ENCODE results near the gene CBY3.
"Not testable (repeated sequence)": the region's sequence is repeated elsewhere in the genome, so short reads cannot be mapped to it uniquely, and the experiment has no call there.

Gene CBY3

GRCh38 chr5:179661647-179662046 lies 19.2 kb downstream of the CBY3 start:
- not testable (repeated sequence) for DNase-seq

- DNase-seq = peak; percentile 65
These were observed 22.5 kb downstream of the CBY3 start for GRCh38 chr5:179658179-179658856.

GRCh38 chr5:179657302-179658178 lies 23.3 kb downstream of the CBY3 start:
- not testable (repeated sequence) for DNase-seq

- not testable (repeated sequence) for DNase-seq
These were observed 27.7 kb downstream of the CBY3 start for GRCh38 chr5:179653135-179653534.

GRCh38 chr5:179650245-179650644 lies 30.6 kb downstream of the CBY3 start:
- not testable (repeated sequence) for DNase-seq

GRCh38 chr5:179649166-179649703 lies 31.6 kb downstream of the CBY3 start:
- not testable (repeated sequence) for DNase-seq

GRCh38 chr5:179648410-179648809 lies 32.4 kb downstream of the CBY3 start:
- DNase-seq = no peak

- DNase-seq = not testable (repeated sequence)
These were observed 36.1 kb downstream of the CBY3 start for GRCh38 chr5:179644766-179645165.

- DNase-seq = not testable (repeated sequence)
These were observed 37.5 kb downstream of the CBY3 start for GRCh38 chr5:179643141-179643920.

GRCh38 chr5:179642626-179643025 lies 38.2 kb downstream of the CBY3 start:
- not testable (repeated sequence) for DNase-seq

- DNase-seq = not testable (repeated sequence)
These were observed 39.1 kb downstream of the CBY3 start for GRCh38 chr5:179641745-179642144.

GRCh38 chr5:179639296-179639695 lies 41.5 kb downstream of the CBY3 start:
- DNase-seq = not testable (repeated sequence)

- not testable (repeated sequence) for DNase-seq
These were observed 46.3 kb downstream of the CBY3 start for GRCh38 chr5:179634370-179635172.

- DNase-seq = not testable (repeated sequence)
These were observed 47.1 kb downstream of the CBY3 start for GRCh38 chr5:179633501-179634369.

All from NCI-H146 (cell line).